Tibial nerve (tissue), 4 donors: ENCODE measurements around the gene WFDC2. TPM values are rescaled to one million over a fixed set of nuclear protein-coding genes. Genes with fewer than 3 reads are reported as not detected.
A peak's percentile ranks its signal among the peaks of the same experiment; 100 is the strongest.

Experiments
- DNase-seq, 2 donors: peaks; one replicate each; pipeline ENCODE4 v3.0.0-alpha.2; 2019; ENCODE audit warnings: low spot score in 2 of 2
- H3K27ac ChIP-seq, 4 donors: fragments of 200-600 bp; sonication (generic) in 3 of 4; one replicate each; pipeline ENCODE4 v1.5.1; 2017 to 2019; ENCODE audit warnings: mild to moderate bottlenecking in 1 of 4
- H3K27me3 ChIP-seq, 2 donors: fragments of 200-600 bp; sonication (generic) in 1 of 2; one replicate each; pipeline versions ENCODE4 v1.5.1 to v1.6.0; 2017 to 2019
- H3K36me3 ChIP-seq, 3 donors: fragments of 200-600 bp; sonication (generic); one replicate each; pipeline ENCODE4 v1.5.1; 2018 to 2019
- H3K4me1 ChIP-seq, 4 donors: fragments of 200-600 bp; sonication (generic) in 3 of 4; one replicate each; pipeline ENCODE4 v1.5.1; 2017 to 2019
- H3K4me3 ChIP-seq, 4 donors: fragments of 200-600 bp; sonication (generic) in 3 of 4; one replicate each; pipeline ENCODE4 v1.5.1; 2017 to 2019; ENCODE audit warnings: mild to moderate bottlenecking in 1 of 4, moderate library complexity in 1 of 4
- H3K9me3 ChIP-seq, 4 donors: fragments of 200-600 bp; sonication (generic) in 3 of 4; one replicate each; pipeline ENCODE4 v1.5.1; 2017 to 2019
- CTCF ChIP-seq, 5 experiments: fragments of 200-600 bp in 3 of 5; fragments of 450-650 bp in 2 of 5; sonication (generic) in 3 of 5; IDR thresholded peaks; one replicate each; pipeline ENCODE4 v1.5.1; 2016 to 2019; ENCODE audit warnings: antibody characterized with exemption in 5 of 5, mild to moderate bottlenecking in 3 of 5, moderate library complexity in 2 of 5
- EP300 ChIP-seq, 2 donors: sonication (generic); formaldehyde crosslinking; IDR thresholded peaks; one replicate each; pipeline ENCODE4 v1.6.1; 2017; ENCODE audit warnings: antibody characterized with exemption in 2 of 2, mild to moderate bottlenecking in 1 of 2
- POLR2A ChIP-seq, 2 donors: fragments of 450-650 bp; IDR thresholded peaks; one replicate each; pipeline ENCODE4 v1.6.1; 2017; ENCODE audit warnings: antibody characterized with exemption in 2 of 2, mild to moderate bottlenecking in 2 of 2, moderate library complexity in 2 of 2
- WGBS, 2 donors: methylation state at CpG; one replicate each; pipeline ENCODE4 v1.1.5; 2018; 5-methylcytosine and 5-hydroxymethylcytosine counted together
- total RNA-seq, 4 donors: library from RNA; depleted of rRNA; stranded (reverse); fragments of >200 nt; gene quantifications; one replicate each; pipeline ENCODE4 v1.1.0, GENCODE V29; 2016

The WFDC2 gene
- total RNA-seq, 4 donors from 2014 or later = 0.84 to 3.5 TPM; not detected in 2

GRCh38 chr20:45426320-45427016 lies 43.1 kb upstream of the WFDC2 start:
- TF ChIP-seq EP300 (IDR thresholded peaks at IDR 0.05) = no peak
- no peak for TF ChIP-seq POLR2A (IDR thresholded peaks at IDR 0.05)
- no peak for TF ChIP-seq CTCF (IDR thresholded peaks at IDR 0.05)
- WGBS, 2 donors = 79 to 80% methylated on average over 5 of the region's 5 CpGs
- no peak overlapping the region for H3K4me3 ChIP-seq
- H3K4me1 ChIP-seq = peaks cover 0 to 17% (median 0%) of the 10 kb centered on the region in 4 donors
- no peaks in the 10 kb centered on the region for H3K27me3 ChIP-seq
- no peak overlapping the region for H3K27ac ChIP-seq
- no peak for DNase-seq
- H3K36me3 ChIP-seq = peaks cover 0 to 56% (median 14%) of the 10 kb centered on the region in 3 donors
- no peaks in the 10 kb centered on the region for H3K9me3 ChIP-seq

DNA sequence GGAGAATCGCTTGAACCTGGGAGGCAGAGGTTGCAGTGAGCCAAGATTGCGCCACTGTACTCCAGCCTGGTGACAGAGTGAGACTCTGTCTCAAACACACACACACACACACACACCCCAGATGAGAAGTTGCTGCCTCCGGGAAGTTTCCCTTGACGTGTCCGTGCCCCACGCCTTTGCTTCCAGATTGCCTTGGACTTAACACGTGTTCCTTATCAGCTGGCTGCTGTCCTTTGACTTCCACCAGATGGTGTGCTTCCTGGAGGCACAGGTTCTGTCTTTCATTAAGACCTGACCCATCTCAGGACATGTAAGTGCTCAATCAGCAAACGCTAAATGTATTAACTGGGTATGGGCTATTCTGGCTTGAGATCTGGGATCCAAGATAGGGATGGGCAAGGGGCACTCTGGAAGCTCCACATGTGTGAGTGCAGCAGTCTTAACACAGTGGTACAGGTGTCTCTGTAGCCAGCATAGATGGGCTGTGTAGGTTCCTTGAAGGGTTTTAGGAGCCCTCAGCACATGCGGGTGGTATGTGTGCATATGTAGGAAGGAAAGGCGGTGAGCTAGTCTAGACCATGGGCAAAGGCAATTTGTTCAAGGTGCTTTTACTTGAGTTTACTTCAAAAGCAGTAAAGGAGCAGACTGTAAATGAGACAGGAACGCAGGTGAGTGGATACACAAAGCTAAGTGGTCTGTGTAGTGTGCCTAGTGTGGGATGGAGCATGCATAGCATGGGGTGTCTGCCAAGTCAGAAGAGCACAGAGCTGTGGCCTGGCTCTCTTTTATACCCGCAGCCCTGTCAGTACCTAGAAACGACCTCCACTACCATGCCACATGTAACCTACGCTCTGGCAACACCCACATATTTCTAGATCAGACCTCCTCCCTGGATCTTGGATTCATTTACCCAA lies 42.1 kb upstream of the WFDC2 start:
- Histone ChIP-seq H3K4me3 (no peak overlapping the region), H3K27me3 (no peaks in the 10 kb centered on the region), H3K9me3 (no peaks in the 10 kb centered on the region), H3K4me1 (peaks cover 0 to 17% (median 0%) of the 10 kb centered on the region in 4 donors), H3K36me3 (peaks cover 0 to 46% (median 10%) of the 10 kb centered on the region in 3 donors), H3K27ac (no peak overlapping the region)
- no peak for DNase-seq
- 80 to 83% methylated on average over 12 to 14 of the region's 14 CpGs for WGBS, 2 donors
- TF ChIP-seq CTCF (IDR thresholded peaks at IDR 0.05) (no peak), EP300 (IDR thresholded peaks at IDR 0.05) (no peak), POLR2A (IDR thresholded peaks at IDR 0.05) (no peak)

DNA sequence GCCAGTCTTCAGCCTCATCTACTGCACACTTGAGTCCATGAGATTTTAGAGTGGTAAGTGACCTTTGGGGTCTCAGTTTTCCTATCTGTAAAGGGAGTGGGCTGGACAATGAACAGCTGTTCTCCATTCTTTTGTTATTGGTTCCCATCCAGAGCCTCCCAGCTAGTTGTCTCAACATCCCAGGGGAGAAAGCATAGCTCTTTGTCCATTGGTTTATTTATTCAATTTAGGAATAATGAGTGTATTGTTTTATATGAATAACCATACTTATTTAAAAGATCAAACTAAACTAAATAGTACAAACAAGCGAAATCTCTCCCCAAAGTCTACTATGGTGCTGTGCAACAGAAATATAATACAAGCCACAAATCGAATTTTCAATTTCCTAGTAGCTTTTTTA lies 39.9 kb upstream of the WFDC2 start:
- no peak overlapping the region for H3K4me3 ChIP-seq
- DNase-seq = no peak
- TF ChIP-seq POLR2A (IDR thresholded peaks at IDR 0.05) (no peak), EP300 (IDR thresholded peaks at IDR 0.05) (no peak), CTCF (IDR thresholded peaks at IDR 0.05) (no peak)
- peaks cover 0 to 25% (median 0%) of the 10 kb centered on the region in 3 donors for H3K36me3 ChIP-seq
- 20 to 31% methylated on average over 2 of the region's 2 CpGs for WGBS, 2 donors
- H3K27ac ChIP-seq = no peak overlapping the region
- no peaks in the 10 kb centered on the region for H3K9me3 ChIP-seq
- peaks cover 0 to 23% (median 0%) of the 10 kb centered on the region in 4 donors for H3K4me1 ChIP-seq
- H3K27me3 ChIP-seq = no peaks in the 10 kb centered on the region

GRCh38 chr20:45432294-45432693 lies 37.3 kb upstream of the WFDC2 start:
- Histone ChIP-seq H3K4me1 (peaks cover 0 to 28% (median 0%) of the 10 kb centered on the region in 4 donors), H3K27ac (no peak overlapping the region), H3K9me3 (no peaks in the 10 kb centered on the region), H3K4me3 (no peak overlapping the region), H3K27me3 (no peaks in the 10 kb centered on the region), H3K36me3 (no peaks in the 10 kb centered on the region)
- WGBS, 2 donors = 75 to 79% methylated on average over 5 of the region's 5 CpGs
- DNase-seq = no peak
- no peak for TF ChIP-seq POLR2A (IDR thresholded peaks at IDR 0.05)
- TF ChIP-seq EP300 (IDR thresholded peaks at IDR 0.05) = no peak
- TF ChIP-seq CTCF (IDR thresholded peaks at IDR 0.05) = no peak

- no peak for DNase-seq
- no peaks in the 10 kb centered on the region for H3K27me3 ChIP-seq
- TF ChIP-seq EP300 (IDR thresholded peaks at IDR 0.05) = no peak
- peak overlapping the region in 1 of 4 donors; percentile 57 for H3K27ac ChIP-seq
- no peaks in the 10 kb centered on the region for H3K9me3 ChIP-seq
- H3K36me3 ChIP-seq = no peaks in the 10 kb centered on the region
- H3K4me3 ChIP-seq = no peak overlapping the region
- WGBS, 2 donors = 32 to 49% methylated on average over 3 of the region's 3 CpGs
- H3K4me1 ChIP-seq = peaks cover 0 to 29% (median 0%) of the 10 kb centered on the region in 4 donors
Observed at GRCh38 chr20:45433316-45433715, 36.2 kb upstream of the WFDC2 start.
